ENCODE data around the gene ZNF219.
"Not testable (repeated sequence)": the region's sequence is repeated elsewhere in the genome, so short reads cannot be mapped to it uniquely, and the experiment has no call there.

ZNF219 gene

GRCh38 chr14:21040941-21041340, 57.5 kb downstream of the ZNF219 start:
- DNase-seq = not testable (repeated sequence)

GRCh38 chr14:21040370-21040925, 58.0 kb downstream of the ZNF219 start:
- no peak for DNase-seq

Data from DMS79 (cell line).